Measurements from ENCODE around the gene VARS1.
A peak's percentile ranks its signal among the peaks of the same experiment; 100 is the strongest.

Gene VARS1

DNA sequence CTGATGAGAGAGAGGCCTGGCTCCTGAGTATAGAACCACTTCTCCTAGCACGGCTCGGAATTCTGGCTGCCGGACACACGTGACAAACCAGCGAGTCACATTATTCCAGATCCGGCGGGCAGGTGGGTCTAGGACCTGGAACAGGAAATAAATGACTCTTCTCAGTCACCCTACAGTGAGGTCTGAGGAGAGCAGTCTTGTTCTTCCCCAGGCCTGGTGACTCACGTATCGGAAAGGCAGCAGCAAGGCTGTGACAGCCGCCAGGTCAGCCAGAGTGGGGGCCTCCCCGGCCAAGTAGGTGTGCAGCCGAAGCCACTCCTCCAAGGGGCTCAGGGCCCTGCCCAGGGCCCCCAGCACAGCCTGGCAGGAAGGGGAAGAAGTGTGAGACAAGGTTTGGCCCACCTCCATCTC lies 2.8 kb downstream of the VARS1 start:
- no peak for DNase-seq

DNA sequence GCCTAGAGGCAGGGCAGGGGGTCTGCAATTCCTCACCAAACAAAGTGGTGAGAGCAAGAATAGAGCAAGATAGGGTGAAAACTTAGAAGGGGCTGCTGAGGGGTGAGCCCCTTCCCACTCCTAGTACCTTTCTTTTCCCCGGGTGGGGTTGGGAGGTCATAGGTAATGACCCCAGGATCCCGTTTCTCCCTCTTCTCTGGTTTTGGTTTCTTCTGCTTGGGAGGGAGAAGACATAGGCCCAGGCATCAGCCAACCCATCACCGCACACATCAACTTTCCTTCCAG lies 3.5 kb downstream of the VARS1 start:
- DNase-seq: no peak

DNA sequence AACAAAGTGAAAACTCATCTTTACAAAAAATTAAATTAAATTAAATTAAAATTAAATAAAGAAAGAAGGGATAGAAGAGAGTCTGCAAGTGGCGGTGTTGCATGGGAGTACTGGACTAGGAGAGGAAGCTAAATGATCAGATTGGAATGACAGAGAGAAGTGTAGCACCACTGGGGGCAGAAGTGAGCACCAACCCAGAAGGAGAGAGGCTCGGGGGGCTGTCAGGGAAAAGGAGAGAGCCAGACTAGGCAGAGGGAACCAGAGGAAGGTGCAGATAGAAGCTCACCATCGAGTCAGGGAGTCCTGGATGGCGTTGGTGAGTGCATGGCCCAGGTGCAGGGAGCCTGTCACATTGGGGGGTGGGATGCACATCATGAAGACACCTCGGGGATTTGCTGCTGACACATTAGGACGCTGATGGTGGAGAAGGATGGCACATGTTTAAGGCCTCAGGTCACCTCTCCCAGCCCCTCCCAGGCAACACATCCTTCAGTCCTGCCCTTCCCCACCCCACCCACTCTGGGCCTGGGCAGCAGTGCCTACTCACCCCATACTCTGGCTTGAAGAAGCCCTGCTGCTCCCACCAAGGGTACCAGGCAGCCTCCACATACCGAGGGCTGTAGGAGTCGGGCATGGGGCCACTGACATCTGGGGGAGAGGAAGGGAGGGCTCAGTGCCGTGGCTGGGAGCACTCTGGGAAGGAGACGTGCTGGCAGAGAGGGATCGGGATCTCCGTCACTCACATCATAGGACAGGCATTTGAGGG lies 4.0 kb downstream of the VARS1 start:
- DNase-seq: peak; percentile 64

DNA sequence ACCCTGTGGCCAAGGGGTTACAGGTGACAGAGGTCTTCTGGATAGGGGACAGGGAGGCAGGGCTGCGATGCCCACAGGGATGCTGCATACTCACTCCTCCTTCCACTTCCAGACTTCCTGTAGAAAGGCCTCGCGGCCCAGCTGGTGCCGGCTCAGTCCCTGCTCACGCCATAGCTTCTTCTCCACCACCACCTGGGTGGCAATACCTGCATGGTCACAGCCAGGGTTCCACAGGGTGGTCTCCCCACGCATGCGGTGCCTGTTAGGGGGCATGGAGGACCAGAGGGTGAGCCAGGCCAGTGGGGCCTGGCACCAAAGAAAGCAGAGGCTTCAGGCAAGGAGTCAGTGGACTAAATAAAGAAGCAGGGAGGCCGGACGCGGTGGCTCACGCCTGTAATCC lies 10.1 kb downstream of the VARS1 start:
- DNase-seq: no peak

DNA sequence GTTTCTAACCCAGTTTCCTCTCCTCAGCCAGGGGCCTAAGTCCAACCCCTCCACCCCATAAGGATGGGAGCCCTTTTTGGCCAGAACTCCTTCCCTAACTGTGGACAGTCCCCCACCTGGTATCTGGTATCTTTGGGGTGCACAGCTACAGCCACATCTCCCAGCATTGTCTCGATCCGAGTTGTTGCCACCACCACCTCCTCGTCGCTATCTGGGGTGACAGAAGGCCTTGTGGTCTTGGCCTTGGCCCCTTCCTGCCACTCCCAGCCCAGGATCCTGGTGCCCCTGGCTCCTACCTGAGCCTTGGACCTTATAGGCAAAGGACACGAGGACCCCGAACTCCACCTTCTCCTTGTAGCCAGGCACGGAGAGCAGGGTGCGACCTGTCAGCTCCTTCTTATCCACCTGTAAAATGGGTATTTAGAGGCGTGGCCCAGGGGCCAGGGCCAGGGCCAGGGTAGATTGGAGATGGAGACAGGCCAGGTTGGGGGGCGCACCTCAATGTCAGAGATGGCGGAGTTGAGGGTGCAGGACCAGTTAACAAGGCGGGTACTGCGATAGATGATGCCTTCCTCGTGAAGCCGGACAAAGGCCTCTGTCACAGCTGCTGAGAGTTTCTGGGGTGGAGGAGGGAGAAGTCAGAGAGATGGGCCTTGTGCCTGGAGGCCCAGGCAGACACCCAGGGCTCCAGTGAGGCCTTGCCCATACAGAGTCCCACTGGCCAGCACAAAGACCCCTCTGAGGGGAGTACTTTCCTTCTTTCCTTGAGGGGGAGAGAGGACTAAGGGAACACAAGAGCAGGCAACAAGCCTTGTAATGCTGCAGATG lies 11.2 kb downstream of the VARS1 start:
- no peak for DNase-seq

DNA sequence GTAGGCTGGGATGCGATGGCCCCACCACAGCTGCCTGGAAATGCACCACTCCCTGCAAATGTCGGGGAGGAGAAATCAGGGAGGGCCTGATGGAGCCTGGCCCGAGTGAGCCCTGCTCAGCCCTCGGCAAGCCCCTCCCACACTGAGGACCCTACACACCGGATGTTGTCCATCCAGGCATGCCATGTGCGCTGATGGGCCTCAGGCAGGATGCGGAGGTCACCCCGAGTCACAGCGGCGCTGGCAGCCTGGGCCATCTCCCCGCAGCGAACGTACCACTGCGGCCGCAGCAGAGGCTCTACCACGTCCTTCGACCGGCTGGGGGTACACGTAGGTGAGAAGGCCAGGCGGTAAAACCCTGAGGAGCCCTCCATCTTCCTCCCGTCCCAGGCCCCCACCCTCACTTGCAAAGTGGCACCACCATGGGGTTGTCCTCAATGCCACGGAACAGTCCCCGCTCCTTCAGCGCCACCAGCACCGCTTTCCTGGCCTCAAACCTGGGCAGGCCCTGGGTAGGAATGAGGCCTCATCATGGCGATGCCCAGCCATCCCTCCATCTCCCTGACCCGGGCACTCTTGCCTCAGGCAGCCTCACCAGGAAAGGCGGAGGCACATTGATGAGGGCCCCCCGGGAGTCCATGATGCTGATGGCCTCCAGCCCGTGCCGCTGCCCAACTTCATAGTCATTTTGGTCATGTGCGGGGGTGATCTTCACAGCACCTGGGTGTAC lies 13.3 kb downstream of the VARS1 start:
- DNase-seq: no peak

DNA sequence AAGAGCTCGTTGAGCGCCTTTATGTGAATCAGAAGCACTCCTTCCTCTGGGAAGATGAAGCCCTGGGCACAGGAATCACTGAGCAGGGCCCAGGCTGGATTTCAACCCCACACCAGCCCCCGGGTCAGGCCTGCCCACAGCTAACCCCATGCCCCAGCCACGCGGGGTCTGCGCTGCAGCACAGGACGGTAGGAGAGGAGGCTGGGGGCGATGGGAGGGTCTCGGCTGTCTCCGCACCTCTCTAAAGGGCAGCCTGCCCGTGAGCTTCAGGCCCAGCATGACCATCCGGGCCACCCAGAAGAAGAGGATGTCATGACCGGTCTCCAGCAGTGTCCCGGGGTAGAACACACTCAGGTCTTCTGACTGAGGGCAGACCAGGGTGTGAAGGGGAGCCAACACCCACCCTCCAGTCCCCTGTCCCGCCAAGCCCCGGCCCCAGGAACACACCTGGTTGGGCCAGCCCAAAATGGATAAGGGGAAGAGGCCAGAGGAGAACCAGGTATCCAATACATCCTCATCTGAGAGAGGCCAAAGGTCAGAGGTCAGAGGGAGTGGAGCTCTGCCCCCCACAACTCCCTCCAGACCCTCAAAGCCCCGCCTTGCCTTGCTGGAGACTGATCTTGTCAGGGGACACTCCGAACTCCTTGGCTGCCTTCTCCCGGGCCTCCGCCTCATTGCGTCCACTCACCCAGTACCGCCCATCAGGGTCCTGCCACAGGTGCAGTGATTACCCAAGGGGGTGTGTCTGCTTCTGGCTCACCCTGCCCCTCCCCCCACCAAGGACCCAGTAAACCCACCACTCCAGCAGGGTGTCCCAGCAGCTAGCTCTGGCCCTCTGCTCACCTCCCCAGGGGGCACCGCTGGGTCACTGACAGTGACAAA lies 14.1 kb downstream of the VARS1 start:
- DNase-seq: no peak

DNA sequence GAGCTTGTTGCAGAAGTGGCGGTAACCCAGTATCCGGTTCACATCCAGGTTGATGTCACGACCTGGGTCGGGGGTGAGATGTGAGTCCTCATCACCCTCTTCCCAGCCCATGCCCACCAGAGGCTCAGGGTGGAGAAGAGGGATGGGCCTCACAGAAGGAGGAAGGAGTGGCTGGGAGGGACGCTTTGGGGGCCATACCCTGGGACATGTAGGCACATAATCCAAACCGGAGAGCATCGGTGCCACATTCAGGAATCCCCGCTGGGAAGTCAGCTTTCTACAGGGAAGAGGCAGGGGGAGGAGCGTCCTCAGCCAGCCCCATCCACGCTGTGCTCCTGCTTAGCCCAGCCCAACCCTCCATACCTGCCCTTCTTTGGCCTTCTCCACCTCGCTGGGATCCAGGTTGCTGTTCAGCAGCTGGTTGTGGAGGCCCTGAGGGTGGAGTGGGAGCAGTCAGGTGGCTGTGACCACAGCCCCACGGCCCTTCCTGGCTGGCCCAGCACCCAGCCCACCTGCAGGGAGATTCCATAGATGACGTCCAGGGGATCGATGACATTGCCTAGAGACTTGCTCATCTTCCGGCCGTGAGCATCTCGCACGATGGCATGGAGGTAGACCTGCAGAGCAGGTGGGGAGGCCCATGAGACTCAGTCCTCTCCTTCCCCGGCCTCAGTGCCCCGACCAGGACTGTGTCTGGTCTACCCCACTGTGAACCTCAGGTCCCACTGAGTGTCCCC lies 14.9 kb downstream of the VARS1 start:
- DNase-seq: no peak

DNA sequence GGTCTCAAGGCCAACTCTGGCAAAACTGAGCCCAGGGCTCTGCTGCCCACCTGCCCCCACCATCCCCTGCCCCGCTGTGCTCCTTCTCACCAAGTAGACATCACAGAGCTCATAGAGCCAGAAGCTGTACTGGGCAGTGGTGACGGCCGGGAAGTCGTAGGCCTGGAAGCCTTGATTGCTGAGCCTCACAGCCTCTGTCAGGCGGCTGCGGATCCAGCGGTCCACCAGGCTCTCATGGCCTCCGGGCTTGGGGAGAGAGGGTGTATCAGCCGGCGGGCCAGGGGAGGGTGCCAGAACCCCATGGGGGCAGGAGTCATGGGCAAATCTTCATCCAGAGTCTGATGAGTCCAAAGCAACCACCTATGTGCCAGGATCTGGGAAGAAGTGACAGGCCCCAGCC lies 15.6 kb downstream of the VARS1 start:
- no peak for DNase-seq

DNA sequence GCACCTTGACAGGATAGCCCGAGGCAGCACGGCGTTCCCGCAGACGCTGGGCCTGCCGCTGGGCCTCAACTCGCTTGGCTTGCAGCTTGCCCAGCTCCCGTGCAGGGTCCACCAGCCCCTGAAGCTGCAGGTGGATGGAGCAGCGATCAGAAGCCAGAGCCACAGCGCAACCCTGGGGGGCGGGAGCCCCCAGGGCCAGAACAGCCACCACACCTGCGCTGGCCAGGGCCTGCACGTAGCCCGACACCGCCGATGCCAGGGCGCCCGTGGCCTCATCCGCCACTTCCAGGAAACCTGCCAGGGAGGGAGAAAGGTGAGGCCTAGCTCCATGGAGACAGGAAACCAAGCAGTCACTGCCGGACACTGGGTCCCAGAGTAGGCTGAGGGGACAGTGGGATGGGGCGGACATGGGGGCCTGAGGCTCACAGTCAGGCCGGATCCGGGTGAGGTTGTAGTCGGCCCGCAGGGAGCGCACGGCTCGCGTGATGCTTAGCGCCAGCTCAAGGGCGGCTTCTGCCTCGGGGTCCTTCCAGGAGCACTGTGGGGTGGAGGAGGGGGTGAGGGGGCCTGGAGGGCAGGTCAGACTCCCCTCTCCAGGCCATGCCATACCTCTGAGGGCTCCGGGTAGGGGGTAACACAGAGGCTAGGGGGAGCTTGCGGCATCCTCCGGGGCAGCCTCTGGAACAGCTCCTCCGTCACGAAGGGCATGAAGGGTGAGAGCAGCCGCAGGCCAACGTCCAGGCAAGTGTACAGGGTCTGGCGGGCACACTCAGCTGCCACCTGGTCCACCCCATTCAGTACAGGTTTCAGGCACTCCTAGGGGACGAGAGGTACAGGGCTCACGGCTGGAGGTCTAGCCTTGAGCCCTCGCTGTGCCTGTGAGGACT lies 16.3 kb downstream of the VARS1 start:
- no peak for DNase-seq

DNA sequence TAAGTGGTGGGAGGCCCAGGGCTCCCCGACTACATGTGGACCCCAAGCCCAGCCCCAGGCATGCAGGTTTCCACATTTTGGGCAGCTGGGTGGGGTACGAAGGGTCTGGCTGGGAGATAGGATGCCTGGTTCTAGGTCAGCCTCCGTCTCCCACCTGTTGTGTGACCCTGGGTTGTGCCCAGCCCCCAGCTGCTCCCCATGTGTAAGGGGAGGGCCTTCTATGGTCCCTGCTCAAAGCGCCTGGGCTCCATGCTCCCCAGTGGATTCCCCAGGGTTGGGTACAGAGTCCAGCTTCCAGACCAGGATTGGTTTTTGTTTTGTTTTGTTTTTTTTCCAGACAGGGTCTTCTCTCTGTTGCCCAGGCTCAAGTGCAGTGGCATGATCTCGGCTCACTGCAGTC lies 17.4 kb downstream of the VARS1 start:
- no peak for DNase-seq

DNA sequence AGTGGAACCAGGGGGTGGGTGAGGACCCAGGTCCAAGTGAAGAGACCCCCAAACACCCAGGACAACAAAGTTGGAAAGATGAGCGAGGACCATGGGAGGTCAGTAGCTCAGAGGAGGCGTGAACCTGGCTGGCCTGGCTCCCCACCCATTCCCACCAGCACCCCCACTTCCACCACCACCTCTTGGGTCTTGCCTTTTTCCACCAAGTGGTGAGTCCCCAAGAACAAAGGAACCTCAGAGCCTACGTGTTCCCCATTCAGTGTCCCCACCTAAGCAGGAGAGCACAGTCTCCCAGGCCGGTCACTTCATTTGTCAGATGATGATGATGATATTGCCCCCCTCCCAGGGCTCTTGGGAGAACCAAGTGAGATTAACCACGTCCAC lies 17.9 kb downstream of the VARS1 start:
- DNase-seq: no peak

DNA sequence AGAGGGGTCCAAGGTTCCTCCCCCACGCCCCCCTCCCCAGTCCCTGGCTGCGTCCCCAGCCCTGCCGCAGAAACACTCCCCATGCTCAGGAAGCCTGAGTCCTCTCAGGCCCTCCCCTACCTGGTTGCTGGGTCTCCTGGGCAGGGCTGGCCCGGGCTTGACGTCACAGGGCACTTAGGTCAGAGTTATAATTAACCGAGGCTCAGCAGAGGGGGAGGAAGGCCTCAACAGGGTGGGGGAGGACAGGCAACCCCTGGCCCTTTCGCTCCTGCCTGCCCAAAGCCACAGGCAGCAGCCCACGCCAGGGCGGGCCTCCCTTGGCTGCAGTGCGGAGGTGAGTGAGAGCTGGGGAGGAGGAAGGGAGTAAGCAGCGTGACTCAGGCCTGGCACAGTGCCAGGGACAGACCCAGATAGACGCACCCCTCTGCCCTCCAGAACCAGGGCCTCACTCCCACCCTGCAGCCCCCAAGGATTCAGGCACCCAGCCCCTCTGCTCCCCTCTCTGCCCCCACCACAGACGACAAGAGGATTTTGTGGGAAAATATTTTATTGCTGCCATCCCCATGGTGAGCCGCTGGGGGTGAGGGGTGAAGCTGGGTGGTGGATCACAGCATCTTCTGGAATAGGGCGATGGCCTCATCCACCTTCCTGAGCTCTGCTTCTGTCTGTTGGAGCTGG lies 18.4 kb downstream of the VARS1 start, which contains the start of gene VWA7:
Gene VWA7 (minus strand): TSS at position 340 of the 678 bp plus-strand sequence. CDS start 549 bp downstream, outside the sequence.
- DNase-seq: peak; percentile 97

DNA sequence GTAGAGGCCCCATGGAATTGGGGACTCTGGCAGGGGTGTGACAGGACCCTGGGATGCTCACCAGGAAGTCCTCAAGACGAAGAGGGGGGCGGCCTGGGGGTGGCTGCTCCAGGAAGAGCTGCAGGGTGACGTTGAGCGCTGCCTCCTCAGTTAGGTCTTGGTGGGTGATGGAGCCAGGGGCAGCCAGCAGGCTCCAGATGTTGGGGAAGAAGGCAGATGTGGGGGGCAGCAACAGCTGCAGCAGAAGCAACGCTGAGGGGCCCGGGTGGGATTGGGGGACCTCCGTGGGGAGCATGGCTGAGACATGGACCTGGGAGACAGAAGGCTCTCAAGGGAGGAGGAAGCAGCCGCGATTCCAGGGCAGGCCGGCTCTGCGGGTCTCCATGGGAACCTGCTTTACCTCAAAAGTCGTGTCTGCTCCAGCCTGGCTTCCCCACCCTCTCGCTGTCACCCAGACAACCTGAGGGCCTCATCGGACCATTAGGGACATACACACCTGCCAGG lies 19.0 kb downstream of the VARS1 start:
- DNase-seq: no peak

DNA sequence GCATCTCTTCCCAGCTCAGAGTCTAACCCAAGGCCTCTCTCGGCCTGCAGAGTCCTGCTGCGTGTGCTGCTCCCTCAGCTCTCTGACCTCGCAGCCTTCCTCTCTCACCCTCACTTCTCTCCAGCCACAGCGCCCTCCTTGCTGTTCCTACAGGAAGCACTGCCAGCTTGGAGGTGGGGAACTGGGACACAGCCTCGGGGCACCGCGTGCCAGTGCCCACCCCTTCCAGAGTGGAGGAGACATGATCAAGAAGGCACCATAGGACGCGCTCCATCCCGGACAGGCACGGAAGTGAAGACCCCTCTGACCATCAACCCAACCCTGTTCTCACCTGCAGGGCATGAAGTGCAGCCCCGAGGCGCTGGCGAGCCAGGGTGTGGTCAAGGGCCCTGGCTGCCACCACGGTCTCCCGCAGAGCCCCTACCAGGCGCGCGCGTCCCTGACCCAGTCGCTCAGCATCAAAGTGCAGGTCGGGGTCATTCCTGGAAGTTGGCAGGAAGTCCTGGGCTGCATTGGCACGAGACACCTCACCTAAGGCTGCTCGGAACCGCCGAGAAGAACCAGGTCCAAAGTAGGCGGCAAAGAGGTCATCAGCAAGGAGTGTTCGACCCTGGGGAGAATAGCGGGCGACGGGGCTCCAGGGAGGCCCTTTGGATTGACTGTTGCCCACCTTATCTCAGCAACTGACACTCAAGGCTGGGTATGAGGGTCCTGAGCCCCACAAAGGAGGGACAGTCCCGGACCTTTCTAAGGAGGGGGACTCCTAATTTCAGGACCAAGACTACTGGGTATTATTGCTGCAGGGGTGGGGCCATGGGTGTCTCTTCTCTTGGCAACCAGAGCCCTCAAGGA lies 19.7 kb downstream of the VARS1 start:
- DNase-seq: no peak

DNA sequence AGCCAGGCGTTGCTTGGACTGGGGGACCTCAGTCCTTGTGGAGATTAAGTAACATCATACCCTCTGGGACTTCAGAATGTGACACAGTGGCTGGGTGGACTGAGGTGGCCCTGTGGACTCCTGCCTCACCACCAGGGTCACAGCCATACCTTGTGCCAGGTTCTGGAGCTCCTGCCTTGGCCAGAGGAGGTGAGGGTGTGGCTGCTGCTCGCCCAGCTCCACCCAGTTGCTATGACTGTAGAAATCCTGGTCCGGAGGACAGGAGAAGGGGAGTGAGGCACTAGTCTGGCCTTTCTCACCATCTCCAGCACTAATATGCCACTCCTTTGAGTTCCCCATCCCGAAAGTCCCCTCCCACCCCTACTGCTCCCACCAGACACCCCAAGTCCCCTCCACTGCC lies 20.4 kb downstream of the VARS1 start:
- no peak for DNase-seq

DNA sequence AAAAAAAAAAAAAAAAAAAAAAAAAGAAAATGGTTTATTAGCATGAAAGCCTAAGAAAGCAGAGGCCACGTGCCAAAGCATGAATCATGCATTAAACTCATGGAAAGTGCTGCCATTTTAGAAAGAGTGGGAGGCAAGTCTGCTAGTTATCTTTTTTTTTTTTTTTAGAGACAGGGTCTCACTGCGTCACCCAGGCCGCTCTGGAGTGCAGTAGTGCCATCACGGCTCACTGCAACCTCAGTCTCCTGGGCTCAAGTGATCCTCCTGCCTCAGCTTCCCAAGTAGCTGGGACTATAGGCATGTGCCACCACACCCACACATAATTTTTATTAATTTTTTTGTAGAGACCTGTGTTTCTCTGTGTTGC lies 23.6 kb downstream of the VARS1 start:
- DNase-seq: no peak

DNA sequence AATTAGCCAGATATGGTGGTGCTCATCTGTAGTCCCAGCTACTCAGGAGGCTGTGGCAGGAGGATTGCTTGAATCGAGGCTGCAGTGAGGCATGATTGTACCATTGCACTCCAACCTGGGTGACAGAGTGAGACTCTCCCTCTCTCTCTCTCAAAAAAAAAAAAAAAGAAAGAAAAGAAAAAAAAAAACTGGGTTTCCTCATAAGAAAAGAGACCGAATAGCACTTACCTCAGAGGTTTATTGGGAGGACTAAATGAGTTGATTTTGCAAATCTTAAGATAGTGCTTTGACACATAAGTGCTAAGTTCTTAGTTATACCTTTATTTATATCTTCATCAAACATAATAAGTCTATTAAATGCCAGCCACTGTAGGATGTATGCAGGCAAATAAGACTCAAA lies 24.7 kb downstream of the VARS1 start:
- no peak for DNase-seq

DNA sequence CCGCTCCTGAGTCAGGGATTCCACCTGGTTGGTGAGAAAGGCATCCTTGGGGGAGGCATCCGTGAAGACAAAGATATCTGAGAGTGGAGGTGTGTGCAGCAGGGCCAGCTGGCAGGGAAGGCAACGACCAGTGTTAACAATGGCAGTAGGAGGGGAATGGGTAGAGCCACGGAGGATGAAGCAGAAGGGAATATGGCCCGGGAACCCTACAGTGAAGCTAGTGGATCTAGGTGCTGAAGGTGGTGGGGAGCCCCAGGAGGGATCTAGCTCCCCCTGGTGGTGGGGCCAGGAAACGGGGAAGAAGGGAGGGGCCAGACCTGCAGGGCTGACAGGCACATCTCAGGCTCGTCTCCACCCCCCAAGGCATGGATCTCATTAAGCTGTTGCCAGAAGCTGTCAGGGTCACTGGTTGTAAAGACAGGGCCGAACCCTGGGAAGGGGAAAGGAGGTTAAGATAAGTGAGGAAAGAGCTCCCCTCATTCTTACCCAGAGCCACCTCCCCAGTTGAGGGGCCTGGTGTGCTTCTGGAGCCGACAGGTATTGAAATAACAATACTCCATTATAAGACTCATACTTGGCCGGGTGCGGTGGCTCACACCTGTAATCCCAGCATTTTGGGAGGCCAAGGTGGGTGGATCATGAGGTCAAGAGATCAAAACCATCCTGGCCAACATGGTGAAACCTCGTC lies 25.7 kb downstream of the VARS1 start:
- DNase-seq: peak; percentile 57
